ENCODE measurements around the gene RAD51D.
"Not testable (repeated sequence)": the region's sequence is repeated elsewhere in the genome, so short reads cannot be mapped to it uniquely, and the experiment has no call there.

Gene RAD51D

DNA sequence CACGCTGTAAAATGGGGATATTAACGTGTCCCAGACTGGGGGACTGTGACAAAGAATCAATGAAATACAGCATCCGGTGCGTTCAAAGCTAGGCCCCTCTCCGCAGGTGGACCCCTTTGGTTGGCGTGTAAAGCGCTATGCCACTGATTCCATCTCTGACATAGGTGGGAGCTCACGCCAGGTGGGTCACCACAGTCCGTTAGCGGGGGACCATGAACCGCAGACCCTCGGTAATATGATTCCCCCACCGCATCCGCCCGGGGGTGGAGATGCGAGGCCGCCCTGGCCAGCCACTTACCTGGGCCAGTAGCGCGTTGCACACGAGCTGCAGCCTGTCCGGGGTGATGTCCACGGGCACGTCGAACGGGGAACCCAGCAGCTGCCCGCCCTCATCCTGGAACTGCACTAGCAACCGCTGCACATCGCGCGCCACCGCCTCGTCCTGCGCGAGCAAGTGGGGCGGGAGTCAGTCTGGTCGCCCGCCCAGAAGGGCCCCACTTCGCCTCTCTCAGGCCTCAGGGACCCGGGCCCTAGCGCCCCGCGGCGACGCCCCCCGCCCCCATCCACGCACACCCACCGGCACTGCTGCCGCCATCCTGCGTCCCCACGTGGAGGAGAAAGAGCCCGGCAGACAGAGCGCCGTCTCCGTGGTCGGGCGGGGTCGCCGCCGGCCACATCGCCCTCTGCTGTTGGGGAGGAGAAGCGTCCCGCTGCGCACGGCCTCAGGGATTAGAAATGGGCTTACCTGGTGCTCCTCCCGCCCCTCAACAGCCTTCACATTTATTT, 22.2 kb upstream of the RAD51D start, which contains the start of gene NLE1:
NLE1 (minus strand) TSS at position 623 of the 786 bp plus-strand sequence; CDS start at position 595, 28 bp downstream.
- DNase-seq: peak; percentile 86

DNA sequence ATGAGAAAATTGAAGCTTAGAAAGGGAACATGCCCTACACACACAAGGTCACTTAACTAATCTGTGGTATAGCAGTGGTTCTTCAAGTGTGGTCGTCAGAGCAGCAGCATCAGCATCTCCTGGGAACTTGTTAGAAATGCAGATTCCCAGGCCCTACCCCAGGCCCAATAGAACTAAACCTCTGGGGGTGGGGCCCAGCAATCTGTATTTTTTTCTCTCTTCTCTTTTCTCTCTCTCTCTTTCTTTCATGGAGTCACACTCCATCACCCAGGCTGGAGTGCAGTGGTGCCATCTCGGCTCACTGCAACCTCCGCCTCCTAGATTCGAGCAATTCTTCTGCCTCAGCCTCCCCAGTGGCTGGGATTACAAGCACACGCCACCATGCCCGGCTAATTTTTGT, 18.6 kb upstream of the RAD51D start:
- no peak for DNase-seq

DNA sequence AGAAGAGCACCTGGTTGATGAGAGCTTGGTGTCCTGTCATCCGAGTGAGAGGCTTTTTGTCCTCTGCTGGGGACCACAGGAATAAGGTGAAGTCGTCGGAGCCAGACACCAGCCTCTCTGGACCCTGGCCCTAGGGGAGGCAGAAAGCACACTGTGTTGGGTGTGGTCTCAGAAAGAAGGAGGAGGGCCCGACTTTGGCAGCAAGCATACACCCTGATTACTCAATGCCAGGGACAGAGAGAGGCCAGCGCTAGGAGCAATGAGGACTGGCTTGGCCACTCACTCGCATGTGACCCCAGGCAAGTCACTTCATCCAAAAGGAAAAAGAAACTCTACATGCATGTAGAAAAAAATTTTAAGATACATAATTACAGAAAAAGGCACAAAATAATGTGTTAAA, 15.7 kb upstream of the RAD51D start:
- DNase-seq: no peak

DNA sequence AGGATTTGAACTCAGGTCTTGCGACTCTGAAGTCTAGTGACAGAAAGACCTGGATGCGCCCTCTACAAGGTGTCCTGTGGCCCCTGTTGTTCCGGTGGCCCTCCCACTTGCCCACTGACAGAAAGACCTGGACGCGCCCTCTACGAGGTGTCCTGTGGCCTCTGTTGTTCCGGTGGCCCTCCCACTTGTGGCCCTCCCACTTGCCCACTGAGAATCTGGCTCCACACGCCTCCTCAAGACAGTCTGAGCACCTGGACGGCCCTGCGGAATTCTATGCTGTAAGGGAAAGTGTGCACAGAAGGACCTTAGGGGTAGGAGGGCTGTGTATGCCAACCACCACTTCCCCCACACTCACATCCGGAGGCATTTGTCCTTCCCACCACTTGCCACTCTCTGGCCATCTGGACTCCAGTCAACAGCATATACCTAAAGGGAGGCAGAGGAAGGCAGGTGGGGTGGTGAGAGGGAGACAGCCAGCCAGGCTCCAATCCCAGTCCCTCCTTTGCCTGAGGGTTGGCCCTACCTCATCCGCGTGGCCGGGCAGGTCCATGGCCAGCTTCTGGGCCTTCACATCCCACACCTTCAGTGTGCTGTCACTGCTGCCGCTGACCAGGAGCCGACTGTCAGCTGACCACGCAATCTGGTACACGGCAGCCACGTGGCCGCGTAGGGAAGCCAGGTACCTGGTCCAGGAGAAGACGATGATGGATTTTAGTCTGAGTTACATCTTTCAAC, 13.3 kb upstream of the RAD51D start:
- no peak for DNase-seq

DNA sequence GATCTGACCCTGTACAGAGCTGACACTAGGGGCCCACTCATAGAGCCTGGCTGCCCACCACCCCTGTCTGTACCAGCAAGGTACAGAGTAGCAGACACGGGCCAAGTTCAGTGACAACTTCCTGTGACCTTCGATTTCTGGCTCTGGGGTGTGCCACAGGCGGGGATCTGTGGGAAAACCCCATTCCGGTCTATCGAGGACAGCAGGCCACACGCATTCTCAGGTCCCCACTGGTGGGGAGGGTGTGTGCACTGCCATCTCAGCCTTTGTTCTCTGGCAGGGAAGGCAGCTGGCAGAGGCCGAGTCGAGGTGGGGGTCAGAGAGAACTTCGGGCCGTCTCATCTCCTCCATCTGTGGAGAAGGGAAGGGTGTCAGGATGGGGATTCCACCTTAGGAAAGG, 12.4 kb upstream of the RAD51D start:
- DNase-seq: no peak

DNA sequence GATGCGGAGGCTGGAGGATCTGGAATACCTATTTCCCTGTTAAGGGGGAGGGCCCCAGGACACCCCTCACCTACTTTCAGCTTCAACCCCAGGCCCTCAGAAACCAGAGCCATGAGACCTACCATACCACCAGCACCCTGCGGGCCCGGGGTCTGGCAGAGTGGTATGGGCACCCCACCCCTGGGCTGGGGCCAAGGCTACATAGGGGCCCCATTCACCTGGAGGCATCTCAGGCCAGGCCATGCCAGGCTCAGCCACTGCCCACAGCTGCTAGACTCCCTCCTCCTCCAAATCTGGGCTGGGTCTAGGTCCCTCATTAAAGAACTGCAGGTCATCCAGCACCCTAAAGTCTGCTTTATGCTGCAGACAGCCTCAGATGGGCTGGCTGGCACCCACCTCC, 10.7 kb upstream of the RAD51D start:
- no peak for DNase-seq

DNA sequence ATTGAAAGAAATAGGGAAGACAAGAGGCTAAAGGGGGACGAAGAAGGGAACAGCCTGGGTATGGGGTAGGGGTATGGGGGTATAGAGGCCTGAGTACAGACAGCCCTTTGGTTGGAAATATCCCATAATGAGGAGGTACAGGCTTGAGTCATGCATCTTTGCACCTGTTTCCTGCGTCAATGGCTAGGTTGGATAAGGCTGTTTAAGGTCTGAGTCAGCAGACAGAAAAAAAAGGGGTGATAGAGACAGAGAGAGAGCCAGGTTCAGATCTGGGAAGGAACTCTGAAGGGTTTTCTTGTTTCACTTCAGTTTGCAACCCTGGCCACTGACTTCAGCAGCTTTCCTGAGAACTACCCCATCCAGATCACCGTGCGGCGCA, 10.3 kb upstream of the RAD51D start:
- DNase-seq: no peak

DNA sequence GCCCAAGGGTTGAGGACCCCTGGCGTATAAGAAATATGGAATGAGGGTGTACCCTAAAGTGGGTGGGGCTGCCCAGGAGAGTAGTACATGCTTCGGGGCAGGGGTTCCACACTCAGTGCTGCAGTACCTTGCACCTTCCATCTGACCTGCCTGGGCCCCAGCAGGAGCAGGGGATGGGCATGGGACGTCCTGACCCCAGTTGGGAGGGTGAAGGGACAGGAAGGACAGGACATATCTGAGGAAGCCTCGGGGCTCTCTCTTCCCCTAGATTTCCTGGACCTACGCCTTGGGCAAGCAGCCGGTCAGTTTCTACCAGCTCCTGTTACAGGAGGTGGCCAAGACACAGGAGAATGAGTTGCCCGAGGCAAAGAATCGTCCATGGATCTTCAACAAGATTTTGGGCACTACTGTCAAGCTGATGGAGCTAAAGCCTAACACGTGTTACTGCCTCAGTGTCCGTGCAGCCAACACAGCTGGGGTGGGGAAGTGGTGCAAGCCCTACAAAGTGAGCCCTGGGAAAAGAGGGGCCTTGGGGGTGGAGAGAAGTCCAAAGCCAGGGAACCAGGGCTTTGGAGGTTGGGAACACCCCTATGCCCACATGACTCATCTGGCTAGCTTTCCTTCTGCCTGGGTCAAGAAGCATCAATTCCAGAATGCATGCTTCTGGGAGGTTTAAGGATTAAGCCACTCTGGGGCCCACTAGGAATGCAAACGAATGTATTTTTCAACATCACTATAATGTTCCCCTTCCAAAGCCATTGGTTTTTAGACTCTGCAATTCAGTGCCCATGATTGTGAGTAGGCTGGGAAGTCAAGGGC, 9.7 kb upstream of the RAD51D start:
- DNase-seq: no peak

DNA sequence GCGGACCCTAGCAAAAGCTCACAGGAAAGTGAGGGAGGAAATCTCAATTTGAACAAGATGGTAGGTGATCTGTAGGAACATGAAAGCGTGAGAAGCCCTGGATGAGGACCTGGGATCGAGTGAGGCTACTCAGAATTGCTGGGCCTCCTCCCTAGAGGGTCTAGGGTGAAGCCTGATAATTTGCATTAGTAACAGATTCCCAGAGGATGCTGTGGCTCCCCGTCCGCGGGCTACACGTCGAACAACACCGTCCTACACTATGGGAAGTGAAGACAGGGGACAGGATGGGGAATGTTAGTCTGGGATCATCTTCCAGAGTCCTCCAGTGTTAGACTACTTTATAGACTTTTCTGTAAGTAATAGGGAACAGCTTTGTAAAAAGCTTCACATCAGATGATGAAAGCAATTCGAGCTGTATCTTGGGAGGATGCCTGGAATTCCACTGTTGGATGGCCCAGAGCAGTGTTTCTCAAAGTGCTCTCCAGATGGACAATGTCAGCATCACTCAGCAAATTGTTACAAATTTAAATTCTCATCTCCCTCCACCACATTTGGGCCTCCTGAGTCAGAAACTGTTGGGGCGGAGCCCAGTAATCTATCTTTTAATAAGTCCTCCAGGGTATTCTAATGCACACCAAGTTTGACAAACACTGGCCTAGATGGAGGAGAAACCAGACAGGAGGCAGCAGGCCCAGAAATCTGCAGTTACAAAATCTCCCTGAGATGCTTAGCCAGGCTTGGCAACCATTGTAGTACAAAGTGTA, 8.3 kb upstream of the RAD51D start:
- no peak for DNase-seq

DNA sequence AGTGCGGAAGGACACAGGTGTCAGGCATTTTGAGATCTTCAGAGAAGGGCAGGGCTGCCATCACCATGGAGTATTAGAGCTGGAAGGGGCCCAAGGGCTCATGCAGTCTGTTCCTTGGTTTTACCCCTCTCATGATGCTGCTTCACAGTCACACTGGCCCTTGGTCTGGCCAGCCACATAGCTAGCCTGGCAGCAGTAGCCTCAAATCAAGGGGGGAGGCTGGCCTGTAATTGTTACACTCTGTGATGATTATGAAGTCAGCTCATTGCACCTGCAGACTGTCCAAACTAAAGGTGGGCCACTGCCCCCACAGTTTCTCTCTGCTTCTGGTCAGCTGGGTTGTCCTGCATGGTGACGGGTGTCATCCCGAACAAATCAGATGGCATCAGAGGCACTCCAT, 1.7 kb upstream of the RAD51D start, which contains the start of gene FNDC8:
FNDC8 (plus strand) TSS at position 301 of the 400 bp plus-strand sequence; CDS start at position 380, 79 bp downstream.
- no peak for DNase-seq

DNA sequence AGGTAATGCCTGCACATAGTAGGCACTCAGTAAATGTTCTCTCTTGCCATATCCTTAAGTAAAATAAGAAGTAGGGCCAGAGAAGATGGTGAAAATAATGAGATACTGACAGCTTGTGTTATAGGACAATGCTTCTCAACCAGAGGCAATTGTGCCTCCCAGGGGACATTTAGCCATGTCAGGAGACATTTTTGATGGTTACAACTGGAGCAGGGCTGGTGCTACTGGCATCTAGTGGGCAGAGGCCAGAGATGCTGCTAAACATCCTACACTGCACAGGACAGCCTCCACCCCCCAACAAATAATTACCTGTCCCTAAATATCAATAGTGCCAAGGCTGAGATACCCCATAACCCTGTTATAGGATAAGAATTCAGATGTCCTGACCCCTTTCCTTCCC, 1.7 kb downstream of the RAD51D start:
- no peak for DNase-seq

DNA sequence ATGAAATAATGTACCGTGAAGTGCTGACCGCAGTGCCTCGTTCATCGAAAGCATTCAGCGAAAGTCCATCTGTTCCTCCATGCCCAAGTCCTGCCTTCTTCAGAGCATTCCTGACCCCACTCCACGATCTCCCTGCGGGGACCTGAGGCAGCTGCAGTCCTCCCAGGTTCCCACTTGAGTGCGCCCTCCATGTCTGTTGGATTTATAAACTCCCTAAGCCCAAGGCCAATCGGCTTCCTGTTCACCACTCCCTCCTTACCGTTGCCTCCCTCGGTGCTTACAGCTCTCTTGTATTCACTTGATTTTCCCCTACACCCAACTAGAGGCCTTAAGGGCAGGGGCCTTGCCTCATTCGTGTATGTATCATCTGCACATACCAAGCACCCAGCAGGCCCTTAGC, 2.8 kb downstream of the RAD51D start:
- DNase-seq: no peak

DNA sequence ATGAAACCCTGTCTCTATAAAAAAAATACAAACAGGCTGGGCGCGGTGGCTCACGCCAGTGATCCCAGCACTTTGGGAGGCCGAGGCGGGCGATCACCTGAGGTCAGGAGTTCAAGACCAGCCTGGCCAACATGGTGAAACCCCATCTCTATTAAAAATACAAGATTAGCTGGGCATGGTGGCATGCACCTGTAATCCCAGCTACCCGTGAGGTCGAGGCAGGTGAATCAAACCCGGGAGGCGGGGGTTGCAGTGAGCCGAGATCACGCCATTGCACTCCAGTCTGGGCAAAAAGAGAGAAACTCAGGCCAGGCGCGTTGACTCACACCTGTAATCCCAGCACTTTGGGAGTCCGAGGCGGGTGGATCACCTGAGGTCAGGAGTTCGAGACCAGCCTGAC, 8.9 kb downstream of the RAD51D start:
- DNase-seq: not testable (repeated sequence)

DNA sequence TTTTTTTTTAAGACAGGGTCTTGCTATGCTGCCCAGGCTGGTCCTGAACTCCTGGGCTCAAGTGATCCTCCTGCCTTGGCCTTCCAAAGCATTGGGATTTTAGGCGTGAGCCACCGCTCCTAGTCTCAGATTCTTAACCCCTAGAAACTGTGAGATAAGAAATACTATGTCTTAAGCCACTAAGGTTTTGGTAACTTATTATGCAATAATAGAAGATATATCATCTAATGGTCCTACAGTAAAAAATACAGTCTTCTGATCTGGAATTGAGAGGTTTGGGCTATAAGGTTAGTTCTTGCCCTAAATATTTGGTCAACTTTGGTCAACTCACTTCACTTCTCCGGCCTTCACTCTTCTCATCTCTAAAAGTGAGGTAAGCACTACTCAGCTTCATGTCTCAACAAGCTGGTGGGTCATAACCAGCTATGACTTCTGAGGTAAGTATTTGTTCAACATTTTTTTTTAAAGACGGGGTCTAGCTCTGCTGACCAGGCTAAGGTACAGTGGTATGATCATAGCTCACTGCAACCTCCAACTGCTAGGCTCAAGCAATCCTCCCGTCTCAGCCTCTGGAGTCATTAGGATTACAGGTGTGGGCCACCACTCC, 14.7 kb downstream of the RAD51D start:
- no peak for DNase-seq

DNA sequence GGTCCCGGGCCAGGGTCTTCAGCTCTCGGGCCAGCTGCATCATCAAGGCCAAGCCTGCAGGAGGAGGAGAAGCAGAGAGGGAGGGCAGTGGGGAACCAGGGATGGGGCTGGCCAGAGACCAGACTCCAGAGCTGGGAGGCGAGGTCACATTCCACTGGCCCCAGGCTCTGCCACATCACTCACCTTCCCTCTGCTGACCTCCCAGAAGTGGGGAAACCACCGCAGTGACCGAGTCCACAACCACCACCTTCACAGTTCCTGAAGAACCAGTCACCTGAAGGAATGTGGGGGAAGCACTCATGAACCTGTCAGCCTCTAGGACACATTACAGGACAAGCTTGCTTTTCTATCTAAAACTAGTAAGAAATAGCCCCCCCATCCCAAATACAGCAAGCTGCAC, 16.4 kb downstream of the RAD51D start:
- no peak for DNase-seq

DNA sequence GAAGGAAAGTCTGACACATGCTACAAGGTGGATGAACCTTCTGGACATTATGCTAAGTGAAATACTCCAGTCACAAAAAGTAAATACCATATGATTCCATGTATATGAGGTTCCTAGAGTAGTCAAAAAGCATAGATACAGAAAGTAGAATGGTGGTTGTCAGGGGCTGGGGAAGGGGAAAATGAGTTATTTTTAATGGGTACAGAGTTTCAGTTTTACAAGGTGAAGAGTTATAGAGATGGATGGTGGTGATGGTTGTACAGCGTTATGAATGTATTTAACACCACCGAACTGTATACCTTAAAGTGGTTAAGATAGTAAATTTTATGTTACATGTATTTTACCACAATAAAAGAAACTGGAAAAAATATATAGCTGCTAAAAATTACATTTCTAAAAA, 17.9 kb downstream of the RAD51D start:
- DNase-seq: no peak

DNA sequence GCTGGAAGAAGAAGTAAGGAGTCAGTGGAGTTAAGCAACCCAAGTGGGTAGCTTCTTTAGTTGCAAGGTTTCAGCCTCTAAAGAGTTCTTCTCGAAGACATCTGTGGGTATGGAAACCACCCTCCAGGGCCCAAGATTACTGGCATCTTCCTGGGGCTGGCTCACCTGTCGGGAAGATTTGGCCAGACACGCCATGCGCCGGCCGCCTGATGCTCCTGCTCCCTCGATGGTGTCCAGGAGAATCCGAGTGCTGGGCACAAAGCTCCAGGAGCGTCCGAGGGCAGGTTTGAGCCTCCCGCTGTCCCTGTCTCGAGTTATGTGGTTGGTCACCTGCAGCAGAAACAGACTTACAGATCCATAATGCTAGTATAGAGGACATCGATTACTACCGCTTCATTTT, 18.6 kb downstream of the RAD51D start:
- DNase-seq: no peak

DNA sequence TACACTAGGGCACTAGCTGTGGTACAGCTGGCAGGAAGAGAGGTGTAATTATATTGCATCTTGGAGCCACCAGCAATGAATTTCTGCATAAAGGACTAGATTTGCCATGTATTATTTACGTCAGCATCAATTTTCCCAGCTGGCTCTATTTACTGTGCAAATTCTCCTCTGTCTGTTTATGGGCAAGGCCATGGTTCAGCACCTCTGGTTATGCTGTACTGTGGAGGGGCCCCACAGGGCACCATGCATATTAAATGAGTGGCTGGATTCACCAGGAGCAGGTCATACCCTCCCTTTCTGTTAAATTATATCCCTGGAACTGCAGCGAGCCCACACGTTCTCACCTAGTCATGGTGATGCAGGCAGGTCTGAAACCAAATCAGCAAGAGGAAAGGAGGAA, 19.8 kb downstream of the RAD51D start:
- DNase-seq: no peak

DNA sequence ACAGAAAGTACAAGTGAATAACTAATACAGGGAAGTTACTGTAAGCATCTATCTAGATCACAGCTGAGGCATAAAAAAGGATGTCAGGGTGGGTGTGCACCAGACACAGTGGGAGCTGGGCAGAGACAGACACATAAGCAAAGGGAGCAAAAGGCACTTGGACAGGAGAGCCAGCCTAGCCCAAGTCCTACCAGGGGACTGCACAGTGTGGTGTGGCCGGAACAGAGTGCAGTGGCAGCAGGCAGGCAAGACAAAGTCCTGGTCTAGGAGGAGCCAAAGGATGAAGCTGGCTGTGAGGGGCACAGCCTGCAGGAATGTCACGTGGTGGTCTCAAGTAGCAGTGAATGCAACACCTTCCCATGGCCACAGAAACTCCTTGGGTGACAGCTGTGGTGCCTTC, 21.9 kb downstream of the RAD51D start:
- DNase-seq: no peak

DNA sequence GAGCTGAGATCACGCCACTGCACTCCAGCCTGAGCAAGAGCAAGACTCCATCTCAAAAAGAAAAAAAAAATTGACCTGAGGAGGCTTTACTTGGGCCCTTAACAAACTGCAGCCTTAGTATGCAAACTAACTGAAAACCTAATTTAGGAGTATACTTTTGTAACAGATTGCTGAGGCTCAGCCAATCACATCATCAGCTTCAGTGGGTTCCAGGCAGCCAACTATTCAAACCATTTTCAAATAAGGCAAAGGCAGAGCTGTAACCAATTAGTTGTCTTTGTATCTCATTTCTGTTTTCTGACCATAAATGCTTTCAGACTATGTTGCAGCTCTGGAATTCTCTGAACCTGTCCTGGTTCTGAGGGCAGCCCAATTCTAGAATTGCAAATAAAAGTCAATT, 23.9 kb downstream of the RAD51D start:
- no peak for DNase-seq

DNA sequence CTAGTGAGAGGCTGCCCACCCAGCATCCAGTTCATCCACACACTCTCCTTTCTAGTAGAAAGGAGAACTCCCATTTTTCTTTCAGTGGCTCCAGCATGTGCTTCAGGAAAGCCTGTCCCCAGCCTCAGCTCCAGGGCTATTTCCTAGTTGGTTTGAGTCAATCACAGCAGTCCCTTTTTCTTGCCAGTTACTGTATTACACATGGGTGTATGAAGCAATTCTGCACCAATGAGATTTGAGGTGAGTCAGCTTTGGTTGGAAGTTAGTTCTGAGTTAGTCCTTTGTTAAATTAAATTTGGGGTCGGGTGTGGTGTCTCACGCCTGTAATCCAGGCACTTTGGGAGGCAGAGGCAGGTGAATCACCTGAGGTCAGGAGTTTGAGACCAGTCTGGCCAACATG, 24.8 kb downstream of the RAD51D start:
- DNase-seq: no peak

DNA sequence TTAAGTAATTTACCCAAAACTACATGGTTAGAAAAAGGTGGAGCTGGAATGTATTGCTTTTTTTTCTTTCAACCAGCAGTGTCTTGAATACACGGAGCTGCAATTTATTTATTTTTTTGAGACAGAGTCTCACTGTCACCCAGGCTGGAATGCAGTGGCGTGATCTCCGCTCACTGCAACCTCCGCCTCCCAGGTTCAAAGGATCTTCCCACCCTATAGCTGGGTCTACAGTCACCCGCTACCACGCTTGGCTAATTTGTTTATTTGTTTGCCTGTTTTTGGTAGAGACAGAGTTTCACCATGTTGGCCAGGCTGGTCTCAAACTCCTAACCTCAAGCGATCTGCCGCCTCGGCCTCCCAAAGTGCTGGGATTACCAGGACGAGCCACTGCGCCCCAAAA, 29.0 kb downstream of the RAD51D start:
- DNase-seq: not testable (repeated sequence)

Measured in CD4-positive, alpha-beta T cell treated with Interleukin-15 for 1 hour (primary cell).